IPS DF 6.9 (cell line): ENCODE measurements around the gene TNKS1BP1.
"Not testable (repeated sequence)": the region's sequence is repeated elsewhere in the genome, so short reads cannot be mapped to it uniquely, and the experiment has no call there.

Source experiments
- DNase-seq: peaks from one replicate; pipeline ENCODE4 v3.0.0-alpha.2; 2013; ENCODE audit warnings: low read depth, low spot score
- H3K27ac ChIP-seq: one replicate; pipeline ENCODE4 v1.5.1; 2013; ENCODE audit warnings: low read length, control low read depth
- H3K27me3 ChIP-seq: 2 replicates; pipeline ENCODE4 v1.6.1; 2013; ENCODE audit warnings: mild to moderate bottlenecking, low read length; ENCODE audit not compliant: control insufficient read depth, insufficient read depth
- H3K36me3 ChIP-seq: 2 replicates; pipeline ENCODE4 v1.6.1; 2013; ENCODE audit warnings: low read length; ENCODE audit not compliant: control insufficient read depth, insufficient read depth
- H3K4me1 ChIP-seq: 2 replicates; pipeline ENCODE4 v1.6.1; 2013; ENCODE audit warnings: low read length; ENCODE audit not compliant: control insufficient read depth, insufficient read depth
- H3K4me3 ChIP-seq: 2 replicates; pipeline ENCODE4 v1.5.1; 2013; ENCODE audit warnings: mild to moderate bottlenecking, low read length
- H3K9me3 ChIP-seq: 2 replicates; pipeline ENCODE4 v1.6.1; 2013; ENCODE audit warnings: low read length, inconsistent platforms; ENCODE audit not compliant: control insufficient read depth, insufficient read depth
- WGBS: extraction: QIAGEN DNeasy Blood & Tissue Kit; methylation state at CpG from one replicate; pipeline ENCODE4 v1.1.7; 2013; ENCODE audit warnings: mixed read lengths, missing lambda C conversion rate; ENCODE audit not compliant: insufficient read length, insufficient coverage; 5-methylcytosine and 5-hydroxymethylcytosine counted together

TNKS1BP1 gene

GRCh38 chr11:57361420-57361819, 36.7 kb upstream of the TNKS1BP1 start:
- not testable (repeated sequence) for H3K9me3 ChIP-seq, H3K4me1 ChIP-seq, H3K27me3 ChIP-seq

GRCh38 chr11:57360991-57361390, 36.2 kb upstream of the TNKS1BP1 start:
- no peaks in the 10 kb centered on the region for H3K36me3 ChIP-seq
- no peaks in the 10 kb centered on the region for H3K9me3 ChIP-seq
- H3K4me1 ChIP-seq: peaks cover 8% of the 10 kb centered on the region; the same call in 1 of the 2 replicates
- no CpG with 5 or more reads among the region's 8 CpGs for WGBS
- H3K27ac ChIP-seq: no peak overlapping the region
- no peaks in the 10 kb centered on the region for H3K27me3 ChIP-seq
- H3K4me3 ChIP-seq: no peak overlapping the region
- DNase-seq: no peak

More at GRCh38 chr11:57361420-57361819, 36.7 kb upstream of the TNKS1BP1 start:
- H3K27ac ChIP-seq, H3K4me3 ChIP-seq, DNase-seq, H3K36me3 ChIP-seq: not testable (repeated sequence)

GRCh38 chr11:57359896-57360690, 35.3 kb upstream of the TNKS1BP1 start:
- Histone ChIP-seq H3K36me3 (no peaks in the 10 kb centered on the region), H3K4me1 (0 out of 2 replicates have a peak, but pooled peaks cover 4% of the 10 kb centered on the region), H3K9me3 (no peaks in the 10 kb centered on the region), H3K27ac (no peak overlapping the region), H3K27me3 (no peaks in the 10 kb centered on the region), H3K4me3 (no peak overlapping the region)
- DNase-seq: no peak
- WGBS: no CpG with 5 or more reads among the region's 9 CpGs

GRCh38 chr11:57359396-57359795, 34.6 kb upstream of the TNKS1BP1 start:
- Histone ChIP-seq H3K9me3 (no peaks in the 10 kb centered on the region), H3K4me1 (0 out of 2 replicates have a peak, but pooled peaks cover 1% of the 10 kb centered on the region), H3K27me3 (no peaks in the 10 kb centered on the region), H3K27ac (no peak overlapping the region), H3K4me3 (no peak overlapping the region), H3K36me3 (no peaks in the 10 kb centered on the region)
- no CpG with 5 or more reads among the region's 5 CpGs for WGBS
- DNase-seq: no peak

GRCh38 chr11:57358991-57359390, 34.2 kb upstream of the TNKS1BP1 start:
- H3K9me3 ChIP-seq: no peaks in the 10 kb centered on the region
- H3K36me3 ChIP-seq: no peaks in the 10 kb centered on the region
- no peaks in the 10 kb centered on the region for H3K27me3 ChIP-seq
- no peak overlapping the region for H3K27ac ChIP-seq
- H3K4me1 ChIP-seq: 0 out of 2 replicates have a peak, but pooled peaks cover 1% of the 10 kb centered on the region
- no CpG with 5 or more reads among the region's 9 CpGs for WGBS
- no peak for DNase-seq
- H3K4me3 ChIP-seq: no peak overlapping the region

GRCh38 chr11:57358543-57358961, 33.8 kb upstream of the TNKS1BP1 start:
- Histone ChIP-seq H3K27me3 (no peaks in the 10 kb centered on the region), H3K9me3 (no peaks in the 10 kb centered on the region), H3K27ac (no peak overlapping the region), H3K4me3 (no peak overlapping the region), H3K4me1 (0 out of 2 replicates have a peak, but pooled peaks cover 1% of the 10 kb centered on the region), H3K36me3 (no peaks in the 10 kb centered on the region)
- DNase-seq: no peak
- WGBS: no CpG with 5 or more reads among the region's 9 CpGs

GRCh38 chr11:57357856-57358255, 33.1 kb upstream of the TNKS1BP1 start:
- Histone ChIP-seq H3K36me3 (no peaks in the 10 kb centered on the region), H3K4me1 (0 out of 2 replicates have a peak, but pooled peaks cover 1% of the 10 kb centered on the region), H3K27ac (no peak overlapping the region), H3K27me3 (no peaks in the 10 kb centered on the region), H3K9me3 (no peaks in the 10 kb centered on the region), H3K4me3 (no peak overlapping the region)
- no peak for DNase-seq
- WGBS: no CpG with 5 or more reads among the region's 6 CpGs

GRCh38 chr11:57357310-57357709, 32.6 kb upstream of the TNKS1BP1 start:
- H3K36me3 ChIP-seq: no peaks in the 10 kb centered on the region
- H3K9me3 ChIP-seq: no peaks in the 10 kb centered on the region
- no peaks in the 10 kb centered on the region for H3K27me3 ChIP-seq
- H3K4me1 ChIP-seq: 0 out of 2 replicates have a peak, but pooled peaks cover 1% of the 10 kb centered on the region
- no peak overlapping the region for H3K27ac ChIP-seq
- WGBS: no CpG with 5 or more reads among the region's 3 CpGs
- no peak overlapping the region for H3K4me3 ChIP-seq
- DNase-seq: no peak

- Histone ChIP-seq H3K4me3 (no peak overlapping the region), H3K27ac (no peak overlapping the region), H3K4me1 (0 out of 2 replicates have a peak, but pooled peaks cover 1% of the 10 kb centered on the region), H3K9me3 (no peaks in the 10 kb centered on the region), H3K27me3 (no peaks in the 10 kb centered on the region), H3K36me3 (no peaks in the 10 kb centered on the region)
- DNase-seq: no peak
- WGBS: no CpG with 5 or more reads among the region's 9 CpGs
These were observed 31.5 kb upstream of the TNKS1BP1 start for GRCh38 chr11:57356268-57356667.

GRCh38 chr11:57354699-57355098, 29.9 kb upstream of the TNKS1BP1 start:
- Histone ChIP-seq H3K27ac (no peak overlapping the region), H3K4me3 (no peak overlapping the region), H3K27me3 (no peaks in the 10 kb centered on the region), H3K4me1 (peaks cover 1% of the 10 kb centered on the region; the same call in 1 of the 2 replicates), H3K36me3 (no peaks in the 10 kb centered on the region), H3K9me3 (no peaks in the 10 kb centered on the region)
- WGBS: 100% methylated on average over 1 of the region's 6 CpGs
- DNase-seq: no peak

- no peak overlapping the region for H3K27ac ChIP-seq
- H3K36me3 ChIP-seq: no peaks in the 10 kb centered on the region
These were observed 29.1 kb upstream of the TNKS1BP1 start for GRCh38 chr11:57353852-57354251.

More at GRCh38 chr11:57353852-57354251, 29.1 kb upstream of the TNKS1BP1 start:
- no peaks in the 10 kb centered on the region for H3K9me3 ChIP-seq
- H3K4me1 ChIP-seq: no peaks in the 10 kb centered on the region; the same call in 1 of the 2 replicates
- H3K4me3 ChIP-seq: no peak overlapping the region
- no peaks in the 10 kb centered on the region for H3K27me3 ChIP-seq
- no CpG with 5 or more reads among the region's 4 CpGs for WGBS
- DNase-seq: no peak
